HK-2 (cell line): ENCODE measurements around the gene CLIP2.
"Not testable (repeated sequence)": the region's sequence is repeated elsewhere in the genome, so short reads cannot be mapped to it uniquely, and the experiment has no call there.

Experiments
- DNase-seq: peaks from one replicate; pipeline ENCODE4 v3.0.0-alpha.2; 2018; ENCODE audit not compliant: unreplicated experiment

CLIP2 gene

DNA sequence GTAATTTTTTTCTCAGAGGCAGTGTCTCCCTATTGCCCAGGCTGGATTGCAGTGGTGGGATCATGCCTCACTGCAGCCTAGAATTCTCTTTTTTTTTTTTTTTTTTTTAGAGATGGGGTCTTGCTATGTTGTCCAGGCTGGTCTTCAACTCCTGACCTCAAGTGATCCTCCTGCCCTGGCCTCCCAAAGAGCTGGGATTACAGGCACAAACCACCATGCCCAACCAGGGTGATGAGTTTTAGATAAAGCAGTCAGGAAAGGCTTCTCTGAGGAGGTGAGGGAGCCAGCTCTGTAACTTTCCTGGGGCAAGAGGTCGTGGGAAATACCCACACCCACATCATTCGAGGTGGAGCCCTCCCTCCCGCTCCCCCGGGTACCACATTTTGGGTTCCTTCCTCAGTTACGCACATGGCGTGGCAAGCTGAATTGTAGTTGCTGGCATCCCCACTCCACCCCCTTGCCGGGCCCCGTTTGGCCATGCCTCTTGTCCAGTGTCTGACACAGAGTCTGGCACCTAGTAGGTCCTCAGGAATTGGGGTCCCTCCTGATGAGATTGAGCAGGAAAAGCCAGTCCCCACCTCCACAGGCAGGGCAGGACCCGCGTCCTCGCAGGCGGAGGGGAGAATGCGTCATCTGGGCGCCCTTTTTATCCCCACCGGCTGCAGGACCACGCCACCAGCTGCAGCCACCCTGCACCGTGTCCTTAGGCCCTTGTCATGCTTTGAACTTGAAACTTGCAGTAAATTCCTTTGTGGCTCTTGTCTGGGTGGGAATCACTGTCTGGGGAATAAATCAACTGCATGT is 43.4 kb downstream of the CLIP2 start:
- DNase-seq, result no peak

DNA sequence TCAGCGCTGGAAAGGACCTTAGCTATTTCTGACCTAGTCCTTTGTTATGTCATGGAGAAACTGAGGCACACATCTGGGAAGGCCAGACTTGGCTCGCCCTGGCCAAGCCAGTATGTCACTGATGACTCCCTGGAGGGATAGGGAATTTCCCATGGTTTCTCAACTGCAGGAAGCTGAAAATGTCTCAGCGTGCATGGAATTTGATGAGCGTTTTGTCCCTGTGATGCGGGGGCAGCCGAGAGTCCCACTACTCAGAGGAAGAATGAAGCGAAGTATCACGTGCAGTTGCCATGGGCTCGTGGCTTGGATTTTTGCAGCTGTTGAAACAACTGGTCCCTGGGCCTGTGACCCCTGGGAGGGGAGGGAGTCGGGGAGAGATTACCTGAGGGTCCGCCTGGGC is 44.8 kb downstream of the CLIP2 start:
- DNase-seq, result peak; percentile 45

DNA sequence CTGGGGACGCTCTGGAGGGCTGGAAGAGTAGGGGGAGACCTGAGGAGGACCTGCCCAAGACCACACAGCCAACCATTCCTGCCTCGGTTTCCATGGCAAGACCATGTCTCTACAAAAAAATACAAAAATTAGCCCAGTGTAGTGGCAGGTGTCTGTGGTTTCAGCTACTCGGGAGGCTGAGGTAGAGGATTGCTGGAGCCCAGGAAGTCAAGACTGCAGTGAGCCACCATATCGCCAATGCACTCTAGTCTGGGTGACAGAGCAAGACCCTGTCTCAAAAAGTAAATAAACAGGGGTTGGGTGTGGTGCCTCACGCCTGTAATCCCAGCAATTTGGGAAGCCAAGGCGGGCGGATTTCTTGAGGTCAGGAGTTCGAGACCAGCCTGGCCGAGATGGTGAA is 48.7 kb downstream of the CLIP2 start:
- no peak for DNase-seq

DNA sequence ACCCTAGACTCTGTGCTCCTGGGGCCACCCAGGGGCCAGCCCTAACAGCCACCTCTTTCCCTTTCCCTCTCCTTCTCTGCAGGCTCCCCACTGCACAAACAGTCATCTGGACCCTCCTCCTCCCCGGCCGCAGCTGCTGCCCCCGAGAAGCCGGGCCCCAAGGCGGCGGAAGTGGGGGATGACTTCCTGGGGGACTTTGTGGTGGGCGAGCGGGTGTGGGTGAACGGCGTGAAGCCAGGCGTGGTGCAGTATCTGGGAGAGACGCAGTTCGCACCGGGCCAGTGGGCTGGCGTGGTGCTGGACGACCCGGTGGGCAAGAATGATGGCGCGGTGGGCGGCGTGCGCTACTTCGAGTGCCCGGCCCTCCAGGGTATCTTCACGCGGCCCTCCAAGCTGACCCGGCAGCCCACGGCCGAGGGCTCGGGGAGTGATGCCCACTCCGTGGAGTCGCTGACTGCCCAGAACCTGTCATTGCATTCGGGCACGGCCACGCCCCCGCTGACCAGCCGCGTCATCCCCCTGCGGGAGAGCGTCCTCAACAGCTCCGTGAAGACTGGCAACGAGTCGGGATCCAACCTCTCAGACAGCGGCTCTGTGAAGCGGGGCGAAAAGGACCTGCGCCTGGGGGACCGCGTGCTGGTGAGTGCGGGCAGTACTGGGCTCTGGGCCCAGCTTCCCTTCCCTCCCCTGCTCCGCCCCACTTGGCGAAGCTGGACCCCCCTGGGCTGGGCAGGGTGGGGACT is 49.3 kb downstream of the CLIP2 start:
- no peak for DNase-seq

DNA sequence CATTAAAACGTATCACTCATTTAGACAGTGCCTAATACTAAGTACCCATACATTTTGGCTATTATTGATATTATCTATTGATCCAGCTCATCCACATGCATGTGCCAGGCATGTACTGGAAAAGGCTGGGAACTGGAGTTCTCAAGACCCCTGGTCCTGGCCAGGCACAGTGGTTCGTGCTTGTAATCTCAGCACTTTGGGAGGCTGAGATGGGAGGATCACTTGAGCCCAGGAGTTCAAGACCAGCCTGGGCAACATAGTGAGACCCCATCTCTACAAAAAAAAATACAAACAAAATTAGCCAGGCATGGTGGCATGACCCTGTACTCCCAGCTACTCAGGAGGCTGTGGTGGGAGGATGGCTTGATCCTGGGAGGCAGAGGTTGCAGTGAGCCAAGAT is 50.4 kb downstream of the CLIP2 start:
- DNase-seq, result not testable (repeated sequence)

DNA sequence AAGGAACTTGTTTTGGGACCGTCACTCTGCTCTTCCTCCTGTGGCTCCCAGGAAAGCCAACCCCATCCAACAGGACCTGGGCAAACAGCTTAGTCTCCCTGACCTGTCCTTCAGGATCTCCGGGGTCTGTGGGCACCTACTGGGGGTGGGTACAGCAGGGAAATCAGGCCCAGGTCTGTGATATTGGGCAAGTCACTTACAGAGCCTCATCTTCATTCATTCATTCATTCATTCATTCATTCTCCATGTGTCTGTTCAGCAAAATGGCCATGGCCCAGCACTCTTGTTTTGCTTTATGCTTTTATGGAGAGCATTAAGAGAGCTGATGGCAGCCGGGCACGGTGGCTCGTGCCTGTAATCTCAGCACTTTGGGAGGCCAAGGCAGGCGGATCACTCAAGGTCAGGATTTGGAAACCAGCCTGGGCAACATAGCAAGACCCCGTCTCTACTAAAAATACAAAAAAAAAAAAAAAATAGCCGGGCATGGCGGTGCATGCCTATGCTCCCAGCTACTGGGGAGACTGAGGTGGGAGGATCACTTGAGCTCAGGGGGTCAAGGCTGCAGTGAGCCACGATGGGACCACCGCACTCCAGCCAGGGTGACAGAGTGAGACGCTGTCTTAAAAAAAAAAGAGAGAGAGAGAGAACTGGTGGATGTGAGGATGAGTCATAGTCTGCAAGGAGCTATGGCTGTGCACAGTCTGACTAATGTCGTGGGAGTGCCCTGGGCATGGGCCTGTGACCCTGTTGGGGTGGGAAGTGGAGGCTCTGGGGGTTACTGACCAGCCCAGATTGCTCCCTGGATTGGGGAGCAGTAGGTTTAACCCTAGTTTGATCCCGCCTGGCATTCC is 54.3 kb downstream of the CLIP2 start:
- DNase-seq, result peak; percentile 66

DNA sequence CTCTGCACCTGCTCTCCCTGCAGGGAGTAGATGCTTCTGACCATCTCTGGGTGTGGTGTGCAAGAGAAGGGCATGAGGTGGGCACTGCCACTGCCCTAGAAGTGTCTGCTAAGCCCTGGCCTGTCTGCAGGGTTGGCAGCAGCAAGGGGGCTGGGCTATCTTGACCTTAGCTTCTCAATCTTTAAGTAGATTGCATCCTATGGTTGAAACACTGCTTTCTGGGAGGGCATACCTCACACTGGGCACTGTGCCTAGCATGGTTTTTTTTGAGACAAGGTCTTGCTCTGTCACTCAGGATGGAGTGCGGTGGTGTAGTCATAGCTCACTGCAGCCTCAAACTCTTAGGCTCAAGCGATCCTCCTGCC is 54.9 kb downstream of the CLIP2 start:
- DNase-seq, result no peak

DNA sequence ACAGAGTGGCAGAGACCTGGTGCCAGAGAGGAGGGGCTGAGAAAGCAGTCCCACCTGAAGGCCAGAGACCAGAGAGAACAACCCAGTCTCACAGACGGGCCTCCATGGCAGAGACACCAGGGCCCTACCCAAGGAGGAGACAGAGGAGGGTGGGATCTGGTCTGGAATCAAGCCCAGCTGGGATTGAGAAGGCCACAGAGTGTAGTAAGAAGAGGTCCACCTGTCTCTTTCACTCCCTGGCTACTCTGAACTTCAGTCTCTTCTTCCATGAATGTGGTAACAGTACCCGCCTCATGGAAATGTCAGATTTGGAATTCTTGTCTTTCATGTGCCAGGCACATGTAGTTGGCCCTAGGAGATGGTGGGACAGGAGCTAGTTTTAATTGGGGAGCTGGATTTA is 55.6 kb downstream of the CLIP2 start:
- no peak for DNase-seq

DNA sequence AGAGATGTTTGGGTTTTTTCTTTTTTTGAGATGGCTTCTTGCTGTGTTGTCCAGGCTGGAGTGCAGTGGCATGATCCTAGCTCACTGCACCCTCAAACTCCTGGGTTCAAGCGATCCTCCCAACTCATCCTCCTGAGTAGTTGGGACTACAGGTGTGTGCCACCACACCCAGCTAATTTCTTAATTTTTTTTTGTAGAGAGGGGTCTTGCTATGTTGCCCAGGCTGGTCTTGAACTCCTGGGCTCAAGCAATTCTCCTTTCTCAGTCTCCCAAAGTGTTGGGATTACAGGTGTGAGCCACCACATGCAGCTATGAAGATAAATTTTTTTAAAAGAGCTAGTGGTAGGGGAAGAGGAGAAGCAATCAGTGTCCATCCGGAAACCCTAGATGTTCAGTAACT is 56.8 kb downstream of the CLIP2 start:
- no peak for DNase-seq

DNA sequence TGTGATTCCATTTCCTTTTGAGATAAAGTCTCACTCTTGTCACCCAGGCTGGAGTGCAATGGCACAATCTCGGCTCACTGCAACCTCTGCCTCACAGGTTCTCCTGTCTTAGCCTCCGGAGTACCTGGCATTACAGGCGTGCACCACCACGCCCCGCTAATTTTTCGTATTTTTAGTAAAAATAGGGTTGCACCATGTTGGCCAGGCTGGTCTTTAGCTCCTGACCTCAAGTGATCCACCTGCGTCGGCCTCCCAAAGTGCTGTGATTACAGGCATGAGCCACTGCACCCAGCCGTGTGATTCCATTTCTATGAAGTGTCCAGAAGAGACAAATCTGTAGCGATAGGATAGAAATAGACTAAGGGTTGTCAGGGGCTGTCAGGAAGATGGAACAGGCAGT is 60.4 kb downstream of the CLIP2 start:
- DNase-seq, result no peak

DNA sequence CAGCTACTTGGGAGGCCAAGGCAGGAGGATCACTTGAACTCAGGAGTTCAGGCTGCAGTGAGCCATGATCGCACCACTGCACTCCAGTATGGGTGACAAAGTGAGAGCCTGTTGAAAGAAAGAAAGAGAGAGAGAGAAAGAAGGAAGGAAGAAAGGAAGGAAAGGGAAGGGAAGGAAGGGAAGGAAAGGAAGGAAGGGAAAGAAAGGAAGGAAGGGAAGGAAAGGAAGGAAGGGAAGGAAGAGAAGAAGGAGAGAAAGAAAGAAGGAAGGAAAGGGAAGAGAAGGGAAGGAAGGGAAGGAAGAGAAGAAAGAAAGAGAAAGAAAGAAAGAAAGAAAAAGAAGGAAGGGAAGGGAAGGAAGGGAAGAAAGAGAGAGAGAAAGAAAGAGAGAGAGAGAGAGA is 61.5 kb downstream of the CLIP2 start:
- DNase-seq, result no peak

DNA sequence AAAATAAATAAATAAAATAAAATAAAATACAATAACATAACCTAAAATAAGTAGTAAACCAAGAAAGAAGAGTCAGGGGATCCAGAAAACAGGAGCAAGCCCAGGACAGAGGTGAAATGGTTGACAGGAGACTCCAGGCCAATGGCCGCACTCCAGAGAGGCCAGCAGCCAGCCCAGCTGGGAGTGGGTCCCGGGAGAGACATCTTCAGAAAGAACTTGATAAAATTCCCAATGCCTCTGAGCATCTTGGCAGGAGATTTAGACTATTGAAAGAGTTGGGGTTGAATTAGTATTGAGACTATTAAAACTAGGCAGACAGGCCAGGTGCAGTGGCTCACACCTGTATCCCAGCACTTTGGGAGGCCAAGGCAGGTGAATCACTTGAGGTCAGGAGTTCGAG is 62.6 kb downstream of the CLIP2 start:
- DNase-seq, result no peak

DNA sequence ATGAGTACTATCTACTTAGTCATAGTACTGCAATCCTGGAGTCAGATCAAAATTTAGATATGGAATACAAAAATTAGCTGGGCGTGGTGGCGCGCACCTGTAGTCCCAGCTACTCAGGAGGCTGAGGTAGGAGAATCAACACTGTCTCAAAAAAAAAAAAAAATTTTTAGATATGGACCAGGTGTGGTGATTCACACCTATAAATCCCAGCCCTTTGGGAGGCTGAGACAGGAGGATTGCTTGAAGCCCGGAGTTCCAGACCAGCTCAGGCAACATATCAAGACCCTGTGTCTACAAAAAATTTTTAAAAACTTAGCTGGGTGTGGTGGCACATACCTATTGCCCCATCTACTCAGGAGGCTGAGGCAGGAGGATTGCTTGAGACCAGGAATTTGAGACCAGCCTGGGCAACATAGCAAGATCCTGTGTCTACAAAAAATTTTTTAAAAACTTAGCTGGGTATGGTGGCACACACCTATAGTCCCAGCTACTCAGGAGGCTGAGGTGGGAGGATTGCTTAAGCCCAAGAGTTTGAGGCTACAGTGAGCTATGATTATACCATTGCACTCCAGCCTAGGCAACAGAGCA is 63.4 kb downstream of the CLIP2 start:
- DNase-seq, result not testable (repeated sequence)

DNA sequence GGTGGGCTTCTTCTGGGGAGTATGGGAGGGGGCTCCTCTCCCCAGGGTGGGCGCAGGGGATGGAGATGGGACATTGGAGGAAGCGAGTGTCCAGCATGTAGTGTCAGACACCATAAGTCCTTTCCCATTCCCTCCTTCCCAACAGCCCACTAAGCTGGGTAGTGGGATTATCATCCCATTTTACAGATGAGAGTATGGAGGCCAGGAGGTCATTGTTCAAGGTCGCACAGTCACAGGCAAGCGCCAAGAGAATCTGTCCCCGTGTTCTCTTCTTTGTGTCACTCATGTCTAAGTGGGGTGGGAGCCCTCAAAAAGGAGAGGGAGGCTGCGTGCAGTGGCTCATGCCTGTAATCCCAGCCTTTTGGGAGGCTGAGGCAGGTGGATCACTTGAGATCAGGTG is 64.8 kb downstream of the CLIP2 start:
- no peak for DNase-seq

DNA sequence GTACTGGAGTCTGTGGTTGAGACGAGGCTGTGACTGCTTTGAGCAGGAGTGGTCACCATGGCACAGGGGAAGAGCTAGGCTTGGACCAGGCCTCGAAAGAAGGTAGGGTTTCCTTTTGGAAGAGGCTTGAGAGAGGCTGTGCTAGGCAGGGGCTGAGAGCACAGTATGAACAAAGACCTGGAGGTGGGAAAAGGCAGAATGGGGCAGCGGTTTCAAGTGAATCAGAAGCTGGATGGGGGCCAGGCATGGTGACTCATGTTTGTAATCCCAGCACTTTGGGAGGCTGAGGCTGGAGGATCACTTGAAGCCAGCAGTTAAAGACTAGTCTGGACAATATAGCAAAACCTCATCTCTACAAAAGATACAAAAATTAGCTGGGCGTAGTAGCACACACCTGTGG is 65.9 kb downstream of the CLIP2 start:
- DNase-seq, result peak; percentile 81

DNA sequence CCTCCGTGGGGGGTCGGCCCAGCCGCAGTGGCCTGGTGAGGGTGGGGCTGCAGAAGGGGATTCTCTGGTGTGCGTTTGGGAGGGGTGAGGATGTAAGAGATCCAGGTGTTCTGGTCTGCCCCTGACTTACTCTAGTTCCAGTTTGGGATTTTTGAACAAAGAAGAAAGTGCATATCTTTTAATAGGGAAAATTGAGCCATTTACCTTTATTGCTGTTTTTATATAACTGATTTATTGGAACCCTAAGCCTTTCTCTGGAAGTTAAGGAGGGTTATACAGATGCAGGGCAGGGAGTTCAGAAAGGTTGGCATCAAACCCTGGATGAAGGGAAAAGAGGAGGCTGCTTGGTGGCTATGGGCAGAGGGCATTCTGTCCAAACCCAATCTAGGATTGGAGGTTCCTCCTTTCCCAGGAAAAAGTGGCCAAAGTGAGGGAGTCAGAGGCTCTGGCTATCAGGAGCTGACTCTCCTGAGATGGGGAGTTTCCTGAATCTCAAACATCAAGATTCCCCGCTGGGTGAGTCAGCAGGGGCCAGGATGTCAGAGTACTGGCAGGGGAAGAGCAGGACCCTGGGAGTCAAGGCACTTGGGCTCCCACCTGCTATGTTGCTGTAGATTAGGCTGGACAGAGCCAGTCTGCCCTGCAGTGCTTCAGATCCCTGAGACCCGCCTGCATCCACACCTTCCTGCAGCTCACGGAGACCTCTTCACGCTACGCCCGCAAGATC is 67.5 kb downstream of the CLIP2 start:
- DNase-seq, result peak; percentile 27

DNA sequence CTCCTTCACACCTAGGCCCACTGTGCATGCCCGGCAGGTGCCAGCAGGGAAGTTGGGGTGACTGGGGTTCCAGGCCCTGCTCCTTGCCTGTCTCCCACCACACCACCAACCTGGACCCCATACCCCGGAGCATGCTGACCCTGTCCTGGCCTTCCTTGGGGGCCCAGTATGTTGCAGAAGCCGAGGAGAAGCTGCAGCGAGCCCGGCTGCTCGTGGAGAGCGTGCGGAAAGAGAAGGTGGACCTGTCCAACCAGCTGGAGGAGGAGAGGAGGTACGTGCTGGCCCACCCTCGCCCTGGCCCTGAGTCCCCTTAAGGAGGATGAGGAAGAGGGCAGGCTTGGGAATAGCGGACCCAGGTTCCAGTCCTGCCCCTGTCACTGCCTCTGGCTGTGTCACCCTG is 70.8 kb downstream of the CLIP2 start:
- no peak for DNase-seq

DNA sequence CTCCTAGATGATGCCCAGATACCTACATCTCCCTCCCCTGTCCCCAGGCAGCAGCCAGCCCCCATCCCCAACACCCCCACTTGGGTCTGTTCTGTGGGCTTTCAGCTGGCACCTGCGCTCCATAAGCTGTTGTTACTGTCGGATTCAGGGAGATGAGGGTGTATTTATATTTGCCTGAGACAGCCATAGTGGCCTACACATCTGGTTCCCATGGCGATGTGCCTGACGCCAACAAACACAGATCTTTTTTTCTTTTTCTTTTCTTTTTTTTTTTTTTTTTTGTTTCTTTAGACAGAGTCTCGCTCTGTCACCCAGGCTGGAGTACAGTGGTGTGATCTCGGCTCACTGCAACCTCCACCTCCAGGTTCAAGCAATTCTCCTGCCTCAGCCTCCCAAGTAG is 73.1 kb downstream of the CLIP2 start:
- no peak for DNase-seq

DNA sequence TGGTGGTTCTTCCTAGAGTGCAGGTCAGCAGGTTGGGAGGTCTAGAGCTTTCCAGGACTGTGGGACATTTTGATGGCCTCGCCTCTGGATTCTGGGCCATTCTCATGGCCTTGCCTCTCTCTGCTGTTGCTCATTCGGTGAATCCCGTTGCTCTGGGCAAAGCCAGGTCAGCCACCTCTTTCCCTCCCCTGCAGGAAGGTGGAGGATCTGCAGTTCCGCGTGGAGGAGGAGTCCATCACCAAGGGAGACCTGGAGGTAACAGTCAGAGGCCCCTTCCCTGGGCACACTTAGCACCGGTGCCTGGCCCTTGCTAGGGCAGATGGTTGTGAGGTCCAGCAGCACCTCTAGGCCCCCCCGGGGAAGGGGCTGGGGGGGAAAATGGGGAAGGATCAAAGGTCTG is 74.9 kb downstream of the CLIP2 start:
- DNase-seq, result no peak

DNA sequence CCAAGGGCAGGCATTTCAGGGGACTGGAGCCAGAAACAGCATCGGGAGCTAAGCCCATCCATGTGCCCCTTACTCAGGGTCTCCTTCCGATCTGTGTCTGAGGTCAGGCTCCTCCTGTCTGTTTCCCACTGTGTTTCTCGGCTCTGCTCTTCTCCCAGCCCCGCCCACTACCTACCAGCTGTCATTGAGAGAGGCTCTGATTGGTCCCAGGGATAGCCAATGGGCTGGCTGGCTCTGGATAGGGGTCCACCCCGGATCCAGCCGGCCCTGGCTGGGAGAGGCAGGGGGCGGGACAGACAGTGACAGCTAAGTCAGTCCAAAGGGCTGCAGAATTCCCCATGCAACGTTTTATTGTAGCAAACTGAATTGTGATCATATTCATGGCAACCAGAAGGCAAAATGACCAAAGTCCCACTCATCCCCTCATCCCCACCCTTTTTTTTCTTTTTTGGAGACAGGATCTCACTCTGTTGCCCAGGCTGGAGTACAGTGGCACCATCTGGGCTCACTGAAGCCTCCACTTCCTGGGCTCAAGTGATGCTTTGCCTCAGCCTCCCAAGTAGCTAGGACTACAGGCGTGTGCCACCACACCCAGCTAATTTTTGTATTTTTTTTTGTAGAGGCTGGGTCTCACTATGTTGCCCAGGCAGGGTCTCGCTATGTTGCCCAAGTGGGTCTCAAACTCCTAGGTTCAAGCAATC is 76.3 kb downstream of the CLIP2 start:
- DNase-seq, result no peak
